Islet of Langerhans (tissue), 1 donor: ENCODE results near the gene ZBTB1.
A peak's percentile ranks its signal among the peaks of the same experiment; 100 is the strongest.
"Not testable (repeated sequence)": the region's sequence is repeated elsewhere in the genome, so short reads cannot be mapped to it uniquely, and the experiment has no call there.

Experiments used
- FAIRE-seq: peaks from one replicate; lab custom pipeline; 2011; peaks lifted over from hg19 to GRCh38; lab: Jason Lieb, UNC

The ZBTB1 gene

GRCh38 chr14:64536488-64537245 lies 32.1 kb downstream of the ZBTB1 start:
- FAIRE-seq, result no peak

- peak; percentile 36 for FAIRE-seq
These were observed 35.9 kb downstream of the ZBTB1 start, which contains the start of gene HSPA2 for GRCh38 chr14:64540208-64541202. Gene HSPA2 (plus strand): TSS chr14:64540741. CDS start chr14:64540850, 109 bp downstream.

GRCh38 chr14:64541261-64541971 lies 36.8 kb downstream of the ZBTB1 start:
- FAIRE-seq, result no peak

- no peak for FAIRE-seq
These were observed 37.6 kb downstream of the ZBTB1 start for GRCh38 chr14:64541972-64542835.

- no peak for FAIRE-seq
These were observed 38.2 kb downstream of the ZBTB1 start for GRCh38 chr14:64542836-64543201.

GRCh38 chr14:64544607-64545312 lies 40.2 kb downstream of the ZBTB1 start:
- no peak for FAIRE-seq

GRCh38 chr14:64549016-64549415 lies 44.4 kb downstream of the ZBTB1 start:
- FAIRE-seq, result no peak

GRCh38 chr14:64549791-64550620 lies 45.4 kb downstream of the ZBTB1 start, which contains the start of gene PPP1R36:
Gene PPP1R36 (plus strand): TSS chr14:64549961. CDS start chr14:64549998, 37 bp downstream.
- FAIRE-seq, result no peak

- peak; percentile 81 for FAIRE-seq
These were observed 46.2 kb downstream of the ZBTB1 start for GRCh38 chr14:64550621-64551333.

GRCh38 chr14:64554556-64554955 lies 50.0 kb downstream of the ZBTB1 start:
- no peak for FAIRE-seq

GRCh38 chr14:64556526-64556925 lies 52.0 kb downstream of the ZBTB1 start:
- no peak for FAIRE-seq

GRCh38 chr14:64558216-64558615 lies 53.6 kb downstream of the ZBTB1 start:
- FAIRE-seq, result not testable (repeated sequence)

- no peak for FAIRE-seq
These were observed 57.1 kb downstream of the ZBTB1 start for GRCh38 chr14:64561631-64562030.

GRCh38 chr14:64562436-64562835 lies 57.9 kb downstream of the ZBTB1 start:
- no peak for FAIRE-seq

- no peak for FAIRE-seq
These were observed 59.1 kb downstream of the ZBTB1 start for GRCh38 chr14:64563696-64564095.

GRCh38 chr14:64566651-64567122 lies 62.1 kb downstream of the ZBTB1 start:
- FAIRE-seq, result no peak

- no peak for FAIRE-seq
These were observed 64.6 kb downstream of the ZBTB1 start for GRCh38 chr14:64569138-64569631.

- not testable (repeated sequence) for FAIRE-seq
These were observed 65.1 kb downstream of the ZBTB1 start for GRCh38 chr14:64569646-64570045.
